Effector CD4-positive, alpha-beta T cell (primary cell): ENCODE results near the gene GALNT5.

Source experiments
- DNase-seq: peaks from one replicate; pipeline ENCODE4 v3.0.0-alpha.2; 2020

The GALNT5 gene

GRCh38 chr2:157296958-157297357, 39.5 kb downstream of the GALNT5 start:
- DNase-seq: no peak

- DNase-seq: no peak
Measured at GRCh38 chr2:157301307-157301706, 43.8 kb downstream of the GALNT5 start.

GRCh38 chr2:157302492-157303099, 45.1 kb downstream of the GALNT5 start:
- peak; percentile 16 for DNase-seq

- no peak for DNase-seq
Measured at GRCh38 chr2:157303612-157304011, 46.1 kb downstream of the GALNT5 start.

- no peak for DNase-seq
Measured at GRCh38 chr2:157304811-157305722, 47.6 kb downstream of the GALNT5 start.

GRCh38 chr2:157305723-157306110, 48.2 kb downstream of the GALNT5 start:
- DNase-seq: no peak

GRCh38 chr2:157307021-157307420, 49.5 kb downstream of the GALNT5 start:
- no peak for DNase-seq

GRCh38 chr2:157309878-157310277, 52.4 kb downstream of the GALNT5 start:
- no peak for DNase-seq

GRCh38 chr2:157311706-157312105, 54.2 kb downstream of the GALNT5 start:
- DNase-seq: no peak

GRCh38 chr2:157312866-157313486, 55.5 kb downstream of the GALNT5 start:
- DNase-seq: no peak

- DNase-seq: no peak
Measured at GRCh38 chr2:157315901-157316300, 58.4 kb downstream of the GALNT5 start.

- no peak for DNase-seq
Measured at GRCh38 chr2:157318884-157319283, 61.4 kb downstream of the GALNT5 start.

- no peak for DNase-seq
Measured at GRCh38 chr2:157319795-157320194, 62.3 kb downstream of the GALNT5 start.

GRCh38 chr2:157320409-157320808, 62.9 kb downstream of the GALNT5 start:
- DNase-seq: no peak

- DNase-seq: no peak
Measured at GRCh38 chr2:157321466-157321865, 64.0 kb downstream of the GALNT5 start.

GRCh38 chr2:157322432-157322831, 64.9 kb downstream of the GALNT5 start:
- no peak for DNase-seq

- DNase-seq: no peak
Measured at GRCh38 chr2:157324331-157324843, 66.9 kb downstream of the GALNT5 start.

- DNase-seq: no peak
Measured at GRCh38 chr2:157325786-157326185, 68.3 kb downstream of the GALNT5 start, which contains the start of gene ERMN. ERMN (minus strand) TSS chr2:157325824; CDS start chr2:157325642, 182 bp downstream.

GRCh38 chr2:157326698-157327097, 69.2 kb downstream of the GALNT5 start:
- no peak for DNase-seq

- DNase-seq: no peak
Measured at GRCh38 chr2:157327200-157327599, 69.7 kb downstream of the GALNT5 start.

- DNase-seq: peak; percentile 85
Measured at GRCh38 chr2:157327621-157328500, 70.4 kb downstream of the GALNT5 start.

- DNase-seq: no peak
Measured at GRCh38 chr2:157329524-157329923, 72.0 kb downstream of the GALNT5 start.
